RWPE2 (cell line): ENCODE measurements around the gene TSPEAR.
A peak's percentile ranks its signal among the peaks of the same experiment; 100 is the strongest.

Experiments used
- ATAC-seq: fragments of 200-7000 bp; cut with Tn5 transposase; 3 replicates; pipeline ENCODE4 v1.9.1; 2021; ENCODE audit warnings: low read depth
- DNase-seq: peaks from one replicate; pipeline ENCODE4 v3.0.0-alpha.2; 2020; ENCODE audit warnings: low spot score
- H3K27ac ChIP-seq: fragments of 450-650 bp; 2 replicates; pipeline ENCODE4 v1.5.1; 2017; ENCODE audit warnings: mild to moderate bottlenecking; ENCODE audit not compliant: poor library complexity, severe bottlenecking
- H3K27me3 ChIP-seq: fragments of 250-450 bp; sonication (Bioruptor Pico); 2 replicates; pipeline ENCODE4 v1.5.1; 2021; ENCODE audit warnings: mild to moderate bottlenecking, moderate library complexity; ENCODE audit not compliant: insufficient read depth, poor library complexity, severe bottlenecking
- H3K36me3 ChIP-seq: fragments of 250-450 bp; sonication (Bioruptor Pico); 2 replicates; pipeline ENCODE4 v1.5.1; 2020; ENCODE audit warnings: low read depth, mild to moderate bottlenecking, moderate library complexity
- H3K4me1 ChIP-seq: fragments of 250-450 bp; sonication (Bioruptor Pico); 2 replicates; pipeline ENCODE4 v1.5.1; 2021; ENCODE audit warnings: mild to moderate bottlenecking, moderate library complexity; ENCODE audit not compliant: insufficient read depth, poor library complexity, severe bottlenecking
- H3K4me3 ChIP-seq: fragments of 250-450 bp; sonication (Bioruptor Pico); 2 replicates; pipeline ENCODE4 v1.5.1; 2021; ENCODE audit warnings: mild to moderate bottlenecking, moderate library complexity; ENCODE audit not compliant: severe bottlenecking
- H3K9me3 ChIP-seq: fragments of 250-450 bp; sonication (Bioruptor Pico); 2 replicates; pipeline ENCODE4 v1.5.1; 2021; ENCODE audit warnings: mild to moderate bottlenecking, moderate library complexity; ENCODE audit not compliant: severe bottlenecking
- CTCF ChIP-seq: fragments of 450-650 bp; IDR thresholded peaks from one replicate; pipeline ENCODE4 v1.5.1; 2017; ENCODE audit warnings: mild to moderate bottlenecking, moderate library complexity; ENCODE audit not compliant: poor library complexity, severe bottlenecking

Gene TSPEAR

GRCh38 chr21:44704636-44705001, 6.8 kb downstream of the TSPEAR start:
- Histone ChIP-seq H3K36me3 (no peaks in the 10 kb centered on the region), H3K4me1 (peaks cover 5% of the 10 kb centered on the region), H3K4me3 (no peak overlapping the region), H3K9me3 (peaks cover 3% of the 10 kb centered on the region), H3K27me3 (peaks cover 43% of the 10 kb centered on the region), H3K27ac (no peak overlapping the region)
- ATAC-seq (no peak), DNase-seq (peak; percentile 46)
- TF ChIP-seq CTCF, result no peak

GRCh38 chr21:44703731-44704635, 7.4 kb downstream of the TSPEAR start:
- no peak overlapping the region for H3K4me3 ChIP-seq
- H3K4me1 ChIP-seq, result no peaks in the 10 kb centered on the region
- H3K36me3 ChIP-seq, result no peaks in the 10 kb centered on the region
- no peak overlapping the region for H3K27ac ChIP-seq
- DNase-seq, result peak; percentile 29
- no peak for ATAC-seq
- TF ChIP-seq CTCF, result no peak
- peaks cover 39% of the 10 kb centered on the region for H3K27me3 ChIP-seq
- peaks cover 3% of the 10 kb centered on the region for H3K9me3 ChIP-seq

DNA sequence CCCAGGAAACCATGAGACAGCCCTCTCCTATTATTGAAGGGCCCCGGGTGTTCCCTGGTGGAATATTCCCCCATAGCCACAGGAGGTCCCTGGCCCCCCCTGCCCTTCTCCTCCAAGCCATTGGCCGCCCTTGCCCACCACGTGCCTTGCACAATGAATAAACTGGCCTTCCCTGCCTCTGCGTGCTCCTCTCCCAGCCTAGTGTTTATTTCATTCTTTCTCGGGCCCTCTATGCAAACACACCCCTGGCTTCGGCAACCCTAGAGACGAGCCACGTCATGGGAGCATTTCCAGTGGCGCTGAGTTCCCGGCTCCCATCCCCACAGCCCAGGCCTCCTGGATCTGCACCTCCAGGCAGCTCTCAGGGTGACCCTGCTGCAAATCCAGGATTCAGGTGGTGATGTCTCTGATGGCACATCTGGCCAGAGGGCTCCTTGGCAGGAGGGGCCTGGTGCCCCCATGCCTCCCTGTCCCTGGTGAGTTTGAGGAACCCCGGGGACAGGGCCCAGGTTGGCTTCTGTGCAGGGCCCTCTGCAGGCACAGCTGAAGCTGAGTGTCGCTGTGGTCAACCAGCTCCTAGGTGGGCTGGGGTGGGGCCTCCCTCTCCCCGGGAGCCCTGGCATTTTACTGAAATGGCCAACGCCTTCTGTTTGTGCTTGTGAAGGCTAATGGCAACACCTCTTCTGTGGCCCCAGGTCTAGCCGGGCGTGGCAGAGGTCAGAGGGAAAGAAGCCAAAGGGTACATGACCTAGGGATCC, 8.2 kb downstream of the TSPEAR start:
- H3K36me3 ChIP-seq, result no peaks in the 10 kb centered on the region
- DNase-seq (no peak), ATAC-seq (no peak)
- H3K4me1 ChIP-seq, result no peaks in the 10 kb centered on the region
- no peak overlapping the region for H3K27ac ChIP-seq
- H3K27me3 ChIP-seq, result peaks cover 39% of the 10 kb centered on the region
- TF ChIP-seq CTCF, result no peak
- H3K9me3 ChIP-seq, result peaks cover 3% of the 10 kb centered on the region
- no peak overlapping the region for H3K4me3 ChIP-seq

- peaks cover 3% of the 10 kb centered on the region for H3K9me3 ChIP-seq
- H3K4me1 ChIP-seq, result no peaks in the 10 kb centered on the region
- DNase-seq (no peak), ATAC-seq (no peak; the same call in 2 of the 3 replicates)
- peaks cover 39% of the 10 kb centered on the region for H3K27me3 ChIP-seq
- H3K27ac ChIP-seq, result no peak overlapping the region
- TF ChIP-seq CTCF, result no peak
- H3K4me3 ChIP-seq, result no peak overlapping the region
- H3K36me3 ChIP-seq, result no peaks in the 10 kb centered on the region
These were observed 9.0 kb downstream of the TSPEAR start for GRCh38 chr21:44702111-44702972.
